ENCODE measurements around the gene TEFM. TPM values are rescaled to one million over a fixed set of nuclear protein-coding genes. Genes with fewer than 3 reads are reported as not detected.

The TEFM gene
- total RNA-seq, 6 experiments from 2014 or later: 12.7 to 14.5 (median 13.5) TPM

- Mint-ChIP-seq H3K4me3 (no peak overlapping the region), H3K27ac (no peak overlapping the region), H3K36me3 (ENCODE audit: low read depth) (no peaks in the 10 kb centered on the region; the same call in 1 of the 2 replicates), H3K9me3 (no peaks in the 10 kb centered on the region), H3K4me1 (ENCODE audit: low read depth) (peaks cover 22% of the 10 kb centered on the region), H3K27me3 (ENCODE audit: insufficient read depth) (peaks cover 42% of the 10 kb centered on the region)
- DNase-seq: no peak
- no peak for TF ChIP-seq CTCF (IDR thresholded peaks at IDR 0.05)
These were observed 18.3 kb upstream of the TEFM start for GRCh38 chr17:30924341-30924740.

- no peak for TF ChIP-seq CTCF (IDR thresholded peaks at IDR 0.05)
- Mint-ChIP-seq H3K27ac (no peak overlapping the region), H3K4me1 (ENCODE audit: low read depth) (peaks cover 22% of the 10 kb centered on the region), H3K9me3 (no peaks in the 10 kb centered on the region), H3K27me3 (ENCODE audit: insufficient read depth) (peaks cover 37% of the 10 kb centered on the region), H3K4me3 (peak overlapping the region; percentile 20; the same call in 1 of the 2 replicates), H3K36me3 (ENCODE audit: low read depth) (no peaks in the 10 kb centered on the region; the same call in 1 of the 2 replicates)
- DNase-seq: no peak
These were observed 16.4 kb upstream of the TEFM start for GRCh38 chr17:30922235-30923030.

GRCh38 chr17:30921544-30922196 lies 15.6 kb upstream of the TEFM start, which contains the start of gene ADAP2:
TSS of gene ADAP2 (plus strand) at chr17:30921945. CDS start at chr17:30922015, 70 bp downstream.
- DNase-seq: no peak
- H3K36me3 Mint-ChIP-seq (ENCODE audit: low read depth): no peaks in the 10 kb centered on the region; the same call in 1 of the 2 replicates
- peak within 1 kb of the TSS; percentile 50 for H3K4me3 Mint-ChIP-seq
- no peaks in the 10 kb centered on the region for H3K9me3 Mint-ChIP-seq
- TF ChIP-seq CTCF (IDR thresholded peaks at IDR 0.05): no peak
- H3K4me1 Mint-ChIP-seq (ENCODE audit: low read depth): peaks cover 22% of the 10 kb centered on the region
- no peak within 1 kb of the TSS for H3K27ac Mint-ChIP-seq
- peaks cover 36% of the 10 kb centered on the region for H3K27me3 Mint-ChIP-seq (ENCODE audit: insufficient read depth)

- peaks cover 22% of the 10 kb centered on the region for H3K4me1 Mint-ChIP-seq (ENCODE audit: low read depth)
- H3K36me3 Mint-ChIP-seq (ENCODE audit: low read depth): no peaks in the 10 kb centered on the region; the same call in 1 of the 2 replicates
- H3K27ac Mint-ChIP-seq: no peak overlapping the region
- no peak for DNase-seq
- H3K4me3 Mint-ChIP-seq: peak overlapping the region; percentile 50
- TF ChIP-seq CTCF (IDR thresholded peaks at IDR 0.05): no peak
- no peaks in the 10 kb centered on the region for H3K9me3 Mint-ChIP-seq
- H3K27me3 Mint-ChIP-seq (ENCODE audit: insufficient read depth): peaks cover 33% of the 10 kb centered on the region
These were observed 14.9 kb upstream of the TEFM start for GRCh38 chr17:30920683-30921543.

GRCh38 chr17:30920282-30920681 lies 14.2 kb upstream of the TEFM start:
- DNase-seq: no peak

More at GRCh38 chr17:30920282-30920681, 14.2 kb upstream of the TEFM start:
- no peak overlapping the region for H3K4me3 Mint-ChIP-seq
- H3K36me3 Mint-ChIP-seq (ENCODE audit: low read depth): no peaks in the 10 kb centered on the region; the same call in 1 of the 2 replicates
- peaks cover 28% of the 10 kb centered on the region for H3K27me3 Mint-ChIP-seq (ENCODE audit: insufficient read depth)
- H3K4me1 Mint-ChIP-seq (ENCODE audit: low read depth): peaks cover 22% of the 10 kb centered on the region
- H3K27ac Mint-ChIP-seq: no peak overlapping the region
- no peak for TF ChIP-seq CTCF (IDR thresholded peaks at IDR 0.05)
- H3K9me3 Mint-ChIP-seq: no peaks in the 10 kb centered on the region

Data from HFFc6 (cell line).